HEK293T (cell line): Measurements from ENCODE around the gene ARHGEF38.

ENCODE experiments used
- ARNT ChIP-seq: fragments of 450-650 bp; IDR thresholded peaks from 2 replicates; pipeline ENCODE4 v1.6.1; 2017; ENCODE audit warnings: mild to moderate bottlenecking
- BHLHE40 ChIP-seq: fragments of 450-650 bp; IDR thresholded peaks from 2 replicates; pipeline ENCODE4 v1.6.1; 2016; ENCODE audit warnings: mild to moderate bottlenecking, moderate library complexity, borderline replicate concordance
- CTBP1 ChIP-seq: fragments of 450-650 bp; IDR thresholded peaks from 2 replicates; pipeline ENCODE4 v1.6.1; 2016; ENCODE audit warnings: borderline replicate concordance
- ELF4 ChIP-seq: fragments of 450-650 bp; IDR thresholded peaks from 2 replicates; pipeline ENCODE4 v1.6.1; 2017; ENCODE audit warnings: antibody characterized with exemption
- FOXA1 ChIP-seq: fragments of 450-650 bp; IDR thresholded peaks from 2 replicates; pipeline ENCODE4 v1.6.1; 2016; ENCODE audit warnings: mild to moderate bottlenecking
- FOXM1 ChIP-seq: fragments of 450-650 bp; IDR thresholded peaks from 2 replicates; pipeline ENCODE4 v1.6.1; 2017; ENCODE audit warnings: mild to moderate bottlenecking, borderline replicate concordance
- HDGF ChIP-seq: fragments of 450-650 bp; IDR thresholded peaks from 2 replicates; pipeline ENCODE4 v1.6.1; 2017; ENCODE audit warnings: antibody characterized with exemption, borderline replicate concordance
- L3MBTL2 ChIP-seq: fragments of 450-650 bp; conservative IDR thresholded peaks from 2 replicates; pipeline ENCODE4 v1.6.1; 2016; ENCODE audit warnings: mild to moderate bottlenecking
- NFRKB ChIP-seq: fragments of 450-650 bp; IDR thresholded peaks from 2 replicates; pipeline ENCODE4 v1.6.1; 2016; ENCODE audit warnings: mild to moderate bottlenecking, moderate library complexity
- SP1 ChIP-seq: fragments of 450-650 bp; IDR thresholded peaks from 2 replicates; pipeline ENCODE4 v1.6.1; 2017
- SUZ12 ChIP-seq: fragments of 450-650 bp; IDR thresholded peaks from 2 replicates; pipeline ENCODE4 v1.6.1; 2016; ENCODE audit warnings: mild to moderate bottlenecking
- TARDBP ChIP-seq: fragments of 450-650 bp; IDR thresholded peaks from 2 replicates; pipeline ENCODE4 v1.6.1; 2016
- ZNF384 ChIP-seq: fragments of 450-650 bp; IDR thresholded peaks from 2 replicates; pipeline ENCODE4 v1.6.1; 2016

- TF ChIP-seq ZNF384 (no peak), SUZ12 (no peak), HDGF (no peak), FOXA1 (no peak), BHLHE40 (no peak), CTBP1 (no peak), FOXM1 (no peak), ARNT (no peak), SP1 (no peak), TARDBP (no peak), NFRKB (no peak), L3MBTL2 (no peak), ELF4 (no peak)
These were observed 3.9 kb upstream of the ARHGEF38 start for GRCh38 chr4:105548483-105548882.
